Endothelial cell (in vitro differentiated cells): ENCODE results near the gene SPTBN4. TPM values are rescaled to one million over a fixed set of nuclear protein-coding genes. Genes with fewer than 3 reads are reported as not detected.

Experiments
- DNase-seq: peaks from one replicate; pipeline ENCODE4 v3.0.0; 2021; ENCODE audit warnings: low spot score
- H3K27ac Mint-ChIP-seq: one replicate; pipeline ENCODE4 v1.8.0; 2021; ENCODE audit warnings: mixed read lengths, inconsistent platforms; ENCODE audit not compliant: unreplicated experiment
- H3K27me3 Mint-ChIP-seq: one replicate; pipeline ENCODE4 v1.8.0; 2021; ENCODE audit warnings: mild to moderate bottlenecking, moderate library complexity, mixed read lengths, inconsistent platforms; ENCODE audit not compliant: unreplicated experiment
- H3K36me3 Mint-ChIP-seq: one replicate; pipeline ENCODE4 v1.8.0; 2021; ENCODE audit warnings: mild to moderate bottlenecking, low read depth, mixed read lengths, inconsistent platforms; ENCODE audit not compliant: unreplicated experiment
- H3K4me1 Mint-ChIP-seq: one replicate; pipeline ENCODE4 v1.8.0; 2021; ENCODE audit warnings: mild to moderate bottlenecking, mixed read lengths, inconsistent platforms; ENCODE audit not compliant: unreplicated experiment
- H3K4me3 Mint-ChIP-seq: one replicate; pipeline ENCODE4 v1.8.0; 2021; ENCODE audit warnings: mild to moderate bottlenecking, mixed read lengths, inconsistent platforms; ENCODE audit not compliant: unreplicated experiment
- H3K9me3 Mint-ChIP-seq: one replicate; pipeline ENCODE4 v1.8.0; 2021; ENCODE audit warnings: mixed read lengths, inconsistent platforms; ENCODE audit not compliant: unreplicated experiment
- total RNA-seq: library from RNA; stranded (reverse); fragmentation: NEBNext Ultra II Directional; extraction: Animal tissue kit (Norgen Biotek cat#: 25700); gene quantifications from one replicate; pipeline ENCODE4 v1.2.1, GENCODE V29; 2021; ENCODE audit not compliant: unreplicated experiment
- TF ChIP-seq, protein P1 (sequence below): fragments of 200-600 bp; sonication (generic); IDR thresholded peaks from one replicate; pipeline ENCODE4 v1.5.0; 2021; ENCODE audit warnings: antibody characterized with exemption; ENCODE audit not compliant: unreplicated experiment

Gene SPTBN4
- total RNA-seq, 1 donor from 2014 or later, result 0.49 TPM

DNA sequence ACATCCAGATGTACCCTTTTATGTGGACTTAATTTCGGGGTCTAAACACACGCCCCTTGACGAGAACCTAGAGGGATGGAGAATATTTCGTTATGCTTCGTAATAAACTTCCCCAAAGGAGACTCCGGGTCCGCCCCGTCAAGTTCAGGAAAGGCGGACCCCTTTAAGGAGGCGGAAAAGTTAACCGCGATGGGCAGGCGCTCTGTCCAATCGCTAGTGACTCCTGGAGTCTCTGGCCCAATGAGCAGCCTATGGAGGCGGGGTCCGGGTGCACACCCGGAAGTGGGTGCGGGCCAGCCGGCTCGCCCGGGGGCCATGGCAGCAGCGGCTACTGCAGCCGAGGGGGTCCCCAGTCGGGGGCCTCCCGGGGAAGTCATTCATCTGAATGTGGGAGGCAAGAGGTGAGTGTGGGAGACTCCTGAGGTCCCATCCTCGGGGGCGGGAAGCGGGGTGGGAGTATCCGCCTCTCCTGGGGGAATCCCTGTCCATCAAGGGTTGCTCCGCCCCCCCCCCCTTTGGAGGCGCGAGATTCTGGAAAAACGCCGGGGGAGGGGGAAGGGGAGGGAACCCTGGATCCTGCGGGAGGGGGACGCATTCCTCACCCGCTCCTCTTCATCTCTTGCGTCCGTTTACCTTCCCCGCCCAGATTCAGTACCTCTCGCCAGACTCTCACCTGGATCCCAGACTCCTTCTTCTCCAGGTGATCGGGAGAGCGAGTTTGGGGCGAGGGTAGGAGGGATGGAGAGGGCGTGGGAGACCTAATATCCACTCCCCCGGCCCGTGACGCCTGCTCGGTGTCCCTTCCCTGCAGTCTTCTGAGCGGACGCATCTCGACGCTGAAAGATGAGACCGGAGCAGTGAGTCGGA lies 110.0 kb downstream of the SPTBN4 start, which contains the start of gene SHKBP1:
TSS of gene SHKBP1 (plus strand) at position 289 of the 867 bp plus-strand sequence. CDS start at position 316, 27 bp downstream.
- TF ChIP-seq, protein P1, sequence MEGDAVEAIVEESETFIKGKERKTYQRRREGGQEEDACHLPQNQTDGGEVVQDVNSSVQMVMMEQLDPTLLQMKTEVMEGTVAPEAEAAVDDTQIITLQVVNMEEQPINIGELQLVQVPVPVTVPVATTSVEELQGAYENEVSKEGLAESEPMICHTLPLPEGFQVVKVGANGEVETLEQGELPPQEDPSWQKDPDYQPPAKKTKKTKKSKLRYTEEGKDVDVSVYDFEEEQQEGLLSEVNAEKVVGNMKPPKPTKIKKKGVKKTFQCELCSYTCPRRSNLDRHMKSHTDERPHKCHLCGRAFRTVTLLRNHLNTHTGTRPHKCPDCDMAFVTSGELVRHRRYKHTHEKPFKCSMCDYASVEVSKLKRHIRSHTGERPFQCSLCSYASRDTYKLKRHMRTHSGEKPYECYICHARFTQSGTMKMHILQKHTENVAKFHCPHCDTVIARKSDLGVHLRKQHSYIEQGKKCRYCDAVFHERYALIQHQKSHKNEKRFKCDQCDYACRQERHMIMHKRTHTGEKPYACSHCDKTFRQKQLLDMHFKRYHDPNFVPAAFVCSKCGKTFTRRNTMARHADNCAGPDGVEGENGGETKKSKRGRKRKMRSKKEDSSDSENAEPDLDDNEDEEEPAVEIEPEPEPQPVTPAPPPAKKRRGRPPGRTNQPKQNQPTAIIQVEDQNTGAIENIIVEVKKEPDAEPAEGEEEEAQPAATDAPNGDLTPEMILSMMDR, result no peak
- DNase-seq, result peak; percentile 91
- peaks cover 15% of the 10 kb centered on the region for H3K36me3 Mint-ChIP-seq
- H3K4me1 Mint-ChIP-seq, result peaks cover 11% of the 10 kb centered on the region
- H3K4me3 Mint-ChIP-seq, result peak within 1 kb of the TSS; percentile 91
- no peaks in the 10 kb centered on the region for H3K9me3 Mint-ChIP-seq
- H3K27ac Mint-ChIP-seq, result no peak within 1 kb of the TSS
- peaks cover 9% of the 10 kb centered on the region for H3K27me3 Mint-ChIP-seq

DNA sequence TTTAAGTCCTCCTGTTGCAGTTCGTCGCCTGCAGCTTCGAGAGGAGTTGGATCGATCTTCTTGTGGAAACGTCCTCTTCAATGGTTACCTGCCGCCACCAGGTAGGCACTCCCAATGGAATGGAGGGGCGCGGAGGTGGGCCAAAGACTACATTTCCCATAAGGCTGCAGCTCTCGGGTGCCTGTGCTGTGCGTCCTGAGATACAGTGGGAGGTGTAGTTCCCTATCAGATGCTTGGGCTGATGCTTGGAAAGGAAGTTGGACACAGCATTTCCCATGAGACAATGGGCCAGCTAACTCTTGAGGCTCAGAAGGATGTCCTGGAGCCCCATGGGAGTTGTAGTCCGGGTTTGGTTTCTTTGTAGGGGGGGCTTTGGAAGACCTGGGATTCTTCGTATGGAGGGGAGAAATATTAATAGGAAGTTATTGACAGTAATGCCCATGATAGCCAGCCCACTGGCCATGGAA lies 111.7 kb downstream of the SPTBN4 start:
- Mint-ChIP-seq H3K36me3 (peaks cover 20% of the 10 kb centered on the region), H3K9me3 (no peaks in the 10 kb centered on the region), H3K27me3 (peaks cover 8% of the 10 kb centered on the region), H3K27ac (peak overlapping the region; percentile 9), H3K4me1 (peaks cover 11% of the 10 kb centered on the region), H3K4me3 (peak overlapping the region; percentile 72)
- peak; percentile 29 for DNase-seq
- TF ChIP-seq, protein P1, result no peak

DNA sequence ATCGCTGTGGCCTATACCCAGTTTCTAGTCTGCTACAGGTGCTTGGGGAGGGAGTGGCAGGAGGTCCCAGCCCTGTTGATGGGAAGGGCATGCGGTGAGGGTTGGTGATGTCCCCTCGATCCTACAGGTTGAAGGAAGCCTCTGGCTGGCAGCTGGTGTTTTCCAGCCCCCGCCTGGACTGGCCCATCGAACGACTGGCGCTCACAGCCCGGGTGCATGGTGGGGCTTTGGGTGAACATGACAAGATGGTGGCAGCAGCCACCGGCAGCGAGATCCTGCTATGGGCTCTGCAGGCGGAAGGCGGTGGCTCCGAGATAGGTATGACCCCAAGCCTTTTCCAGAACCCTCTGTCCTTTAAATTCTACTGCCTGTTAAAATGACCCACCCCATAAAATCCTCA lies 113.8 kb downstream of the SPTBN4 start:
- peaks cover 11% of the 10 kb centered on the region for H3K4me1 Mint-ChIP-seq
- DNase-seq, result no peak
- H3K4me3 Mint-ChIP-seq, result peak overlapping the region; percentile 65
- TF ChIP-seq, protein P1, result no peak
- no peak overlapping the region for H3K27ac Mint-ChIP-seq
- peaks cover 6% of the 10 kb centered on the region for H3K27me3 Mint-ChIP-seq
- no peaks in the 10 kb centered on the region for H3K9me3 Mint-ChIP-seq
- H3K36me3 Mint-ChIP-seq, result peaks cover 27% of the 10 kb centered on the region

DNA sequence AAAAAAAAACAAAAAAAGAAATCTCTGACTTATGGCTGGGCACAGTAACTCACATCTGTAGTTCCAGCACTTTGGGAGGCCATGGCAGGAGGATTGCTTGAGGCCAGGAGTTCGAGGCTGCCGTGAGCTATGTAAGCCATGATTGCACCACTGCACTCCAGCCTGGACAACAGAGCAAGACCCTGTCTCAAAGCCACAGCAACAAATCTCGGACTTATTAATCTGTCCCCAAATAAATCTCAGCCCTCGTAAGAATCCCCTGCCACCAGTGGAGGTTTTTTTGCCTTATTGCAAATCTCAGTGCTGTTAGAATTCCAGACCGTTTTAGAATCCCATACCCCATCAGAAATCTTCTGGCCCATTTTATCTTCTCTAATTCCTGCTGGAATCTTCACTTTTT lies 114.7 kb downstream of the SPTBN4 start:
- no peaks in the 10 kb centered on the region for H3K9me3 Mint-ChIP-seq
- H3K36me3 Mint-ChIP-seq, result peaks cover 32% of the 10 kb centered on the region
- peaks cover 11% of the 10 kb centered on the region for H3K4me1 Mint-ChIP-seq
- peak overlapping the region; percentile 54 for H3K4me3 Mint-ChIP-seq
- H3K27ac Mint-ChIP-seq, result no peak overlapping the region
- DNase-seq, result no peak
- H3K27me3 Mint-ChIP-seq, result peaks cover 10% of the 10 kb centered on the region
- TF ChIP-seq, protein P1, result no peak

DNA sequence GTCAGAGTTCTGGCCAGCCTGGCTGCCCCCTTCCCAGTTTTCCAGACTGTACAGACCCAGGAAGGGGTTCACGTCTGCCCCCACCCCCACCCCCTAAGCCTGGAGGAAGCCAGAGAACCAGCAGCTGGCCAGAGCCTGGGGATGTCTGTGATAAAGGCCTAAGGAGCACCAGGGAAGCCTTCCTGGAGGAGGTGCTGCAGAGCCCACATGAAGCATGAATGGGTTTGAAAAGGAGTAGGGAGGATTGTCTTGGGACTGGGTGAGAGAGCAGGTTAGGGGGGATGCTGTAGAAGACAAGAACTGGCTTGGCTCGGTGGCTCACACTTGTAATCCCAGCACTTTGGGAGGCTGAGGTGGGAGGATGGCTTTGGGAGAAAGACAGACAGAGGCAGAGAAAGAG lies 115.7 kb downstream of the SPTBN4 start:
- Mint-ChIP-seq H3K4me3 (no peak overlapping the region), H3K36me3 (peaks cover 38% of the 10 kb centered on the region), H3K9me3 (no peaks in the 10 kb centered on the region), H3K27ac (no peak overlapping the region), H3K27me3 (peaks cover 9% of the 10 kb centered on the region), H3K4me1 (peaks cover 11% of the 10 kb centered on the region)
- TF ChIP-seq, protein P1, result no peak
- DNase-seq, result no peak
